A673 (cell line): ENCODE results near the gene TWSG1. TPM values are rescaled to one million over a fixed set of nuclear protein-coding genes. Genes with fewer than 3 reads are reported as not detected.

Experiments
- total RNA-seq: library from RNA; stranded (reverse); gene quantifications from 2 replicates; pipeline ENCODE4 v1.2.3, GENCODE V29; 2021

TWSG1 gene
- total RNA-seq, 1 experiment from 2014 or later = 34.9 TPM

Other genes starting within 250 kb of the TWSG1 start
- 154 and 161 TPM in 2 replicates for gene NDUFV2, start 232.1 kb upstream of the TWSG1 start, total RNA-seq
- gene ANKRD12, start 198.0 kb upstream of the TWSG1 start, total RNA-seq = 23.7 and 24.2 TPM in 2 replicates
- gene RALBP1, start 140.7 kb downstream of the TWSG1 start, total RNA-seq = 53.5 and 57.8 TPM in 2 replicates